Brain pericyte (primary cell): ENCODE data around the gene TMEM248.
"Not testable (repeated sequence)": the region's sequence is repeated elsewhere in the genome, so short reads cannot be mapped to it uniquely, and the experiment has no call there.

Experiments used
- DNase-seq: peaks from one replicate; pipeline ENCODE4 v3.0.0-alpha.2; 2012; ENCODE audit warnings: low read depth, low spot score

The TMEM248 gene

DNA sequence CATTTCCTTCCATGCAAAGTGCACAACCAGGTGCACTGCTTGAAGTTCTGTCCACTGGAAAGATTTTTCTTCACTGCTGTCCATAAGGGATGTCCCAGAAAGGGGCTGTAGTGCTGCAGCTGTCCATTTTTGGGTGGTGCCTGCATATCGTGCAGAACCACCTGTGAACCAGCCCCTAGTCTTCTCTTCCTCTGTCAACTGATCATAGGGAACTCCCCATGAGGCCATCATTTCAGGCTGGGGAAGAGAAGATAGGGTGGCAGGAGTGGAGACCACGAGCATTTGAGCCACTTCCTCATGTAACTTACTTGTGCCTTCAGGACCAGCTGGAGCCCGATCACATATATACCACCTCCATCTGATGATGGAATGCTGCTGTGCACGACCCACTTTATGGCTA, 12.4 kb upstream of the TMEM248 start:
- not testable (repeated sequence) for DNase-seq

DNA sequence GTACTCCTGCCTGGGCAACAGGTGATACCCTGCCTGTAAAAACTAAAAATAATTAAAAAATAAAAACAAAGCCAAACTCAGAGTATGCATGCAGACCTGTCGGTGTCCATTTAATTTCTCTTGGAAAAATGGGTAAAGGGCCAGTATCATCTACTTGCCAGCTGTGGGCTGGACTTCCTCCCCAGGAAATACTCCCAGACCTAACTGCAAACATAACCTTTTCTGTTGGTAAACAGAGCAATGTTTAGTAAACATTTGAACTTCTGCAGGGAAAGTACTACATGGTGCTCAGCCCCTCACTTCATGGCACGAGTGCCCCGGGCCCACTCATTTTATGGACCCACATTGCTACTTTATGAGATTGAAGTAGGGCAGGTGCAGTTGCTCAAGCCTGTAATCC, 10.2 kb upstream of the TMEM248 start:
- no peak for DNase-seq

DNA sequence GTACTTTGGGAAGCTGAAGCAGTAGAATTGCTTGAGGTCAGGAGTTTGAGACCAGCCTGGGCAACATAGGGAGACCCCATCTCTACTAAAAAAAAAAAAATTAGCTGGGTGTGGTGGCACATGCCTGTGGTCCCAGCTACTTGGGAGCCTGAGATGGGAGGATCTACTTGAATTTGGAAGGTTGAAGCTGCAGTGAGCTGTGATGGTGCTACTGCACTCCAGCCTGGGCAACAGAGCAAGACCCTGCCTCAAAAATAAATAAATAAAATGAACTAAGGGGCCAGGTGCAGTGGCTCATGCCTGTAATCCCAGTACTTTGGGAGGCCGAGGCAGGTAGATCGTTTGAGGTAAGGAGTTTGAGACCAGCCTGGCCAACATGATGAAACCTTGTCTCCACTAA, 9.8 kb upstream of the TMEM248 start:
- DNase-seq: not testable (repeated sequence)

DNA sequence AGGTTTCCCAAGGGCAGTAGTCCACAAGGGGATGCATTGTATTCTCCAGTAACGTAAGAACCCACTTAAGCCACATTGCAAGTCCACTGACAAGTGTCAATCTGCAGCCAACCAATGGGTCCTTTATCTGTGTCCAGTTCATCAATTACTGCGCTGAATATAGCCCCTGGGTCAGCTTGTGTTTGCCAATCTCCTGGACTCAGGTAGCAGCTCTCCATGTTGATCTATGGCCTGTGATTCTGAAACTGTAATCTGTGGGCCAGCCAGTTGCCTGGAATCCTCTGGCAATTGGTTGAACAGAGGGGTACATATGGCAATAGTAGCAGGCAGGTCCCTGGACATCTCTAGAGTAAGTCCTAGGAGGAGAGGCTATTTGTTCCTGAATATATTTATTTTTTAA, 8.8 kb upstream of the TMEM248 start:
- no peak for DNase-seq

DNA sequence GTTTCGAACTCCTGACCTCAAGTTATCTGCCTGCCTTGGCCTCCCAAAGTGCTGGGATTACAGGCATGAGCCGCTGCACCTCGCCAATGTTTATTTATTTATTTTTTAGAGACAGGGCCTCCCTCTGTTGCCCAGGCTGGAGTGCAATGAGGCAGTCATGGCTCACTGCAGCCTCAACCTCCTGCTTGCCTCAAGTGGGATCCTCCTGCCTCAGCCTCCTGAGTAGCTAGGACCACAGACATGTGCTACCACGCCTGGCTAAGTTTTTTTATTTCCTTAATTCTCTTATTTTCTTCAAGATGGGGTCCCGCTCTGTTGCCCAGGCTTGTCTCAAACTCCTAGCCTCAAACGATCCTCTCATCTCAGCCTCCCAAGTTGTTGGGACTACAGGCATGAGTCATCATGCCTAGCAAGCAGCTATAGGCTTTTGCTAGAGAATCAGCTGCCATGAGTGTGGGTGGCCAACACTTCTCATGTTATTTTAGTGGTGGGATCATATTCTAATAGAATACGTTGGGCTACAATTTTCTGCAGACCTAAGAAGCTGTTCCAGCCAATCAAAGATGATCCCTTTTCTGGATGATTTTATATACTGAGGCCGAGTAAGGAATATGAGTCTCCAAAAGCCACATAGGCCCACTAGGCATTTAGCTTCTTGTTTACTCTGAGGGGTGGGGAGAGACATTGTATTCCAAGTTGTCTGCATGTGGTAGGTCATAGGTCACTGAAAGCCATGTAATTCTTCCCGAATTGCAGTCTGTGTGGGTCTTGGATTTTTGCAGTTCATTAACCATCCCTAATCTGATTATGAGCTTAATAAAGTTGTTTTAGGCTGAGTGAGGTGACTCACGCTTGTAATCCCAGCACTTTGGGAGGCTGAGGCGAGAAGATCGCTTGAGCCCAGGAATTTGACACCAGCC, 7.6 kb upstream of the TMEM248 start:
- no peak for DNase-seq

DNA sequence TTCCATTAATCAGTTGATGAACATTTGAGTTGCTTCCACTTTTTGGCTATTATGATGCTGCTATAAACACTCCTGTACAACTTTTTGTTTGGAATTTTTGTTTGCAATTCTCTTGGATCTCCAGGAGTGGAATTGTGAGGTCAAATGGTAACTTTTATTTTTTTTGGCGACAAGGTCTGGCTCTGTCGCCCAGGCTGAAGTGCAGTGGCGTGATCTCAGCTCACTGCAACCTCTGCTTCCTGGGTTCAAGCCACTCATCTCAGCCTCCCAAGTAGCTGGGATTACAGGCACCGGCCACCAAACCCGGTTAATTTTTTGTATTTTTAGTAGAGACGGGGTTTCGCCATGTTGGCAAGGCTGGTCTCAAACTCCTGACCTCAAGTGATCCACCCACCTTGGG, 3.1 kb upstream of the TMEM248 start:
- not testable (repeated sequence) for DNase-seq

DNA sequence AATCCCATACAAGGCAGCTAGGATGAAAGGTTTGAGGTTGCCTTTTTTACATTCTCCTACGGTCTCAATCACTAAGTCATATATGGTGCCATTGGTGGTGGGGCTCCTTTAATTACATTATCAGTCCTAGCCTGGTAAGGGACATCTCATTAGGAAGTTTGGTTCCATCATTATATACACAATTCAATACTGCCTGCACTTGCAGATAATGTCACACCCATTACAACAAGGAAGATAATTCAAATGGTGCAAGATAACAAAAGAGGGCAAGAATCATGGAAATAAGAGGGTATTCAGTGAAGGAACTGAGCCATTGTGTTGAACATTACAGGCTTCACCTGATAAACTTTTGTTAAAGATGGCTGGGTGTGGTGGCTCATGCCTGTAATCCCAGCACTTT, 1.7 kb upstream of the TMEM248 start:
- DNase-seq: no peak

DNA sequence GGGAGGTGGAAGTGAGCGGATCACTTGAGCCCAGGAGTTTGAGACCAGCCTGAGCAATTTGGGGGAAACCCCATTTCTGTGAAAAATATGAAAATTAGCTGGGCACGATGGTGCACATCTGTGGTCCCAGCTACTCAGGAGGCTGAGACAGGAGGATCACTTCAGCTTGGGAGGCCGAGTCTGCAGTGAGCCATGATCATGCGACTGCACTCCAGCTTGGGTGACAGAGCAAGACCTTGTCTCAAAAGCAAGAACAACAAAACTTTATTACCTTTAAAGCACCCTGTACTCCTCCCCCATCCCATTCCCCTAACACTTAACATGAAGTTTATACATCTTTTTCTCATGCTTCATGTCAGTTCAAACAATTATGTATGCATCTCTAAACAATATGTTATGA, 1.3 kb upstream of the TMEM248 start:
- DNase-seq: no peak

DNA sequence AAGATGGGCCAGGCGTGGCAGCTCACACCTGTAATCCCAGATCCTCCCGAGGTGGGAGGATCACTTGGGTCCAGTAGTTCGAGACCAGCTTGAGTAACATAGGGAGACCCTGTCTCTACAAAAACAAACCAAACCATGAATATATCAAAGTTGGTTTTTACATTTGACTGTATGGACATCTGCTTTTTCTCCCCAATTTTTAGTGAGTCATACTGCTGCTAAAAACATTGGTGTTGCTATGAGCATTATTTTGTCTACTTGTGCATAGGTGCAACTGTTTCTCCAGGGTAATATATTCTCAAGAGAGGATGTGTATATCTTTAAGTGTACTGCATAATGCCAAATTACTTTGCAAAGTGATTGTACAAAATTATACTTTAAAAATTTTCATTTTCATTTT, 769 bp upstream of the TMEM248 start:
- no peak for DNase-seq

DNA sequence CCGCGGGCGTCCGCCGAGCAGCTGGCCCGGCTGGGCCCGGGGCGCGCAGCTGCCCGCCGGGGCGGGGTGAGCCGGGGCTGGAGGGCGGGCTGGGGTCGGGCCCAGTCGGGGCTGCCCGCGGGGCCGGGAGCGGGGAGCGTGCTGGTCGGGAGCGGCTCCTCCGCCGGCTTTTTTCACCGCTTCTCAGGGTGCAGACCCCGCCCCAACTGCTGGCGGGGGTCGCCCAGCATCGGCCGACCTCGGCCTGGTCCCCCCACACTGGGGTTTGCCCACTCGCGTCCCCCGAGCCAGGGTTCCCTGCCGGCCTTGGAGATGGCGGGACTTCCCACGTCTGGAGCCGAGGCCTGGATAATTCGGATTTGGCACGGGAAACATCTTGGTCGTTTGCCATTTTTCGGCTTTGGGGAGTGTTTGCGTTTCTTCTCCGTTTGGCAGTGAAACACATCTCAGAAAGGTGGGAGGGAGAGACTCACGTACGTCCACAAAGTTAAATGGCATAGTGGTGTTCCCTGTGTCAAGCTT, 432 bp downstream of the TMEM248 start:
- no peak for DNase-seq

DNA sequence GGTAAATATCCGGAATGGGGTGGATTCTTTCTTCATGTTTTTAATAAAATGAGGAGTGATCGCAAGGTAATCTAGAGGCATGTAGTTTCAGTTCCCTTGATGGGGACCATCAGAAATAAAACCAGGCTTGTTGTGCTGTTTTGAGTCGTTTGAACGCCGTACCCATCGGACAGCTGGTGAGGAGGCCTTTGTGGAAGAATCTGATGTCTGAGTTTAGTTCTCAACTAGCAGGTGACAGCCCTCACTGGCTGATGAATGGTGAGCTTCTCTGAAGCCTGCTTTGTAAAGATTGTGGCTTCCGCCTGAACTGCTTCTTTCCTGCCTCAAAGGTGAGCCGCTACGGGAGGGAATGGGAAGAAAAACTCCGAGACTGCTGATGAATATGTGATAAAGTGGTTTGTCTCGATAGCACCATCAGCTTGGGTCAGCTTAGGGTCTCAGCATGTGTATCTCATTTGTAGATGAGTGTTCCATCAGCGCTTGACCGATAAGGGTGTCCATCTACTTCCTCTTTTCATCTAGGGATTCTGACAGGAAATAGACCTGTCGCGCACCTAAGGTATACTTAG, 977 bp downstream of the TMEM248 start:
- no peak for DNase-seq

DNA sequence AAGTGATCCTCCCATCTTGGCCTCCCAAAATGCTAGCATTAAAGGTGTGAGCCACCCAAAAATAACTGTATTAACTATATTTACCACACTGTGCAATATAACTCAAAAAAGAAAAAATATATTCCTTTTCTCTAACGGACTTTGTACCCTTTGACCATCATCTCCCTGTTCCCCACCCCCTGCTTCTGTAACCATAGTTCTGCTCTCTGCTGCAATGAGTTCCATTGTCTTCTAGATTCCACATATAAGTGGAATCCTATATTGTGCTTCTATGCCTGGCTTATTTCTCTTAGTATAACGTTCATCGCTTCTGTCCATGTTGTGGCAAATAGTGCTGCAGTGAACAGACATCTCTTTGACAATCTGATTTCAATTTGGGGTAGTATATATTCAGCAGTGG, 4.2 kb downstream of the TMEM248 start:
- no peak for DNase-seq

DNA sequence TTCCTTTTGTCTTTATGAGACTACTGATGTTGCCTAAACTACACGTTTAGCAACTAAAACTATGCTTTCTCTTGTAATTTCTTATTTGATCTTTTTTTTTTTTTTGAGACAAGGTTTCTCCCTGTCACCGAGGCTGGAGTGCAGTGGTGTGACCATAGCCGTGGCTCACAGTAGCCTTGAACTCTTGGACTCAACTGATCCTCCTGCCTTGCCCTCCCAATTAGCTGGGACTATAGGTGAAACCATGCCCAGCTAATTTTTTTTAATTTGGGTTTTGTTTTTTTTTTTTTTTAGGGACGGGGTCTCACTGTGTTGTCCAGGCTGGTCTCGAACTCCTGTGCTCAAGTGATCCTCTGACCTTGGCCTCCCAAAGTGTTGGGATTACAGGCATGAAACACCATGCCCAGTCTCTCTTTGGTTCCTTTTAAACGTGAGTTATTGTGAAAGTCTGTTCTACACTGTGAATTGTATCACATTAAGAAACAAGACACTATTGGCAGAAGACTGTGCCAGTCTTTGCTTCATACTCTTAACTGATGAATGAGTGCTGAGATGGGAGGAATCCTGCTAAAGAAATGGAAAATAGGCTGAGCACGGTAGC, 6.4 kb downstream of the TMEM248 start:
- DNase-seq: no peak

DNA sequence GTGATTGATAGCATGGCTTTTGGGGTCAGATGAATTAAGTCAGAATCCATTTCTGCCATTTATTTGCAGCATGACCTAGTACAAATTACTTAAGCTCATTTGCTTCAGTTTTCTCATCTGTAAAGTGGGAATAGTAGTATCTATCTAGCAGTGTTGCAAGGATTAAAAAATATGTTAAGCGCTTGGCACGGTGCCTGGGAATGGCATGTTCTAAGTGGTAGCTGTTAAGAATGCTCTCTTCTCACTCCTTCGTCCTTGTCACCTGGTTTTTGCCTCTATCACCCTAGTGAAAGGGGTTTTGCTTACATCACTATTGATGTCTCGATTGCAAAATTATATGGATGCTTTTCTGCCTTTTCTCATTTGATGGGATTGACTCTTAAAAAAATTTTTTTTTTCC, 7.4 kb downstream of the TMEM248 start:
- DNase-seq: no peak

DNA sequence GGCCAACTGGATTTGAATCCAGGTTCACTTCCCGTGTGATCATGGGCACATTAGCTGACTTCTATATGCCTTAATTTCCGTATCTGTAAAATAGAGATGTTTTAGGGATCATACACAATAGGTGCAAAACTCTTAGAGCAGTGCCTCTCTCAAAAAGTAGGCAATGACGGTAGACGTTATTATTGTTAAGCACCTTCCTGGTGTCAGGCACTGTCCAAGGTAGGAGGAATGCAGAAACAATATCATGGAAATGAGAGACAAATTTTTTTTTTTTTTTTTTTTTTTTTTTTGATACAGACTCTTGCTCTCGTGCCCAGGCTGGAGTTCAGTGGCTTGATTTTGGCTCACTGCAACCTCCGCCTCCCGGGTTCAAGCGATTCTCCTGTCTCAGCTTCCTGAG, 8.1 kb downstream of the TMEM248 start:
- no peak for DNase-seq

DNA sequence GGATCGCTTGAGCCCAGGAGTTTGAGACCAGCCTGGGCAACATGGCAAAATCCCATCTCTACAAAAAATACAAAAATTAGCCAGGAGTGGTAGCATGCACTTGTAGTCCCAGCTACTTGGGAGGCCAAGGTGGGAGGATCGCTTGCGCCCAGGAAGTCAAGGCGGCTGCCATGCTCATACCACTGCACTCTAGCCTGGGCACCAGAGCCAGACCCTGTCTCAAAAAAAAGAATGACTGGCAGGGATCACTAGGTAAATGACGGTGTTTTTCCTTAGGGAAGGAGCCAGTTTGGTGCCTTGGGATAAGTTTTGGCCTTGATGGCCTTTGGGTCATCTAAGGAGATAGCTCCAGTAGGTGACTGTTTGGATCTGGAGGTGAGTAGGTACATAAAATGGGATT, 8.9 kb downstream of the TMEM248 start:
- no peak for DNase-seq

DNA sequence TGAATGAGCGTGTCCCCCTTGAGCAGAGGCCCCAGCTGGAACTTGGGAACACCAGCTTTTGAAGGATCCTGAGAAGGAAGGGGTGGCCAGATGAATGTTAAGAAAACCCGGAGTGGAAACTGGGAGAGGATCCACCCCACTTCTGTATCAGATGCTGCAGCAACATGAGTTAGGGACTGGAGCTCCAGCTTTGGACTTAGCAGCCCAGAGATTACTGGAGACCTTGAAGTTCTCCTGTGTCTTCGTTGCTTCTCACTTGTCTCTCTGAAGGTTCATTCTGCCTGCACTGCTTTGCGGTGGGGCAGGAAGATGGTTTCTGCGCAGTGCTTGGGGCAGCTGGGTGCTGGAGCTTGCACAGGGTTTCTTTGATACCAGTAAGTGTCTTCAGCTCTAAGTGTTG, 9.3 kb downstream of the TMEM248 start:
- no peak for DNase-seq

DNA sequence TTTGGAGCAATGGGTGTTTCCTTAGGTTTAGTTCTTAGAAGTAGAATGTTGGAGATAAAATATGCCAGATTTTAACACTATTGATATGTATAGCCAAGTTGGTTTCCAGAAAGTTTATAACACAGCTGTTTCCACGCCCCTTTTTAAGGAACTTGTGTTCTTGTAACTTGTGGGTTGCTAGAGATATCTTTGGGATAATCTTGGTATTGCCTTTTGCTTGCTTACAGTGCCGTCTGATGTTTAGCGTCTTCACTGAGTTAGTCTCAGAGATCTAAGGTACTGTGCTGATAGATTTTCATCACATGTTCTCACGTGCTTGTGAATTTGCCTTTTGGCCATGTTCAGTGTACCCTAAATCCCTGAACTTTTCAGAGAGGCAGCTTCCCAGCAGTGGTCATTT, 12.4 kb downstream of the TMEM248 start:
- DNase-seq: no peak

DNA sequence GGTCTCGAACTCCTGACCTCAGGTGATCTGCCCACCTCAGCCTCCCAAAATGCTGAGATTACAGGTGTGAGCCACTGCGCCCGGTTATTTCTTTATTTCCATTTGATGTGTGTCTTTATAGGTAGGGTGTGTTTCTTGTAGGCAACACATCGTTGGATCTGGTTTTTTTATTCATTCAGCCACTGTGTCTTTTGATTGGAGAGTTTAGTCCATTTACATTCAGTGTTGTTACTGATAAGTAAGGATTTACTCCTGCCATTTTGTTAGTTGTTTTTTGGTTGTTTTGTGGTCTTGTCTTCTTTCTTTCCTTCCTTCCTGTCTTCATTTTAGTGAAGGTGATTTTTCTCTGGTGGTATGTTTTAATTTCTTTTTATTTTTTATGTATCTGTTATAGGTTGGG, 16.9 kb downstream of the TMEM248 start:
- no peak for DNase-seq

DNA sequence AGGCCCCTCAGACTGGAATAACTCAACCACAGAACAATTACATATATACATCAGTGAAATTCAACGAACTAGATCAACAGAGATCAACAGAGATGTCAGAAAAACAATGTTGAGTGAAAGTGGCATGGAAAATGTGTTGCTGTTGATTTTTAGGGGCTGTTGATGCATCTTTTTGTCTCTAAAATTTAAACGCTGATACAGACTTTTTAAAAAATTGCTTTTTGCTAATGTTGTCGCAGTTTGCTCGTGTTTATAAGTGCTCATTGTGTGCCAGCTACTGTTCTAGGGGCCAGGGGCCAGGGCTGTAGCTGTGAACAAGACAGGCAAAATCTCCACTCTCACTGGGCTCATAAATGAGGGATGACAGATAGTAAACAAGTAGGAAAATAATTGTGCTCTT, 18.3 kb downstream of the TMEM248 start:
- DNase-seq: no peak

DNA sequence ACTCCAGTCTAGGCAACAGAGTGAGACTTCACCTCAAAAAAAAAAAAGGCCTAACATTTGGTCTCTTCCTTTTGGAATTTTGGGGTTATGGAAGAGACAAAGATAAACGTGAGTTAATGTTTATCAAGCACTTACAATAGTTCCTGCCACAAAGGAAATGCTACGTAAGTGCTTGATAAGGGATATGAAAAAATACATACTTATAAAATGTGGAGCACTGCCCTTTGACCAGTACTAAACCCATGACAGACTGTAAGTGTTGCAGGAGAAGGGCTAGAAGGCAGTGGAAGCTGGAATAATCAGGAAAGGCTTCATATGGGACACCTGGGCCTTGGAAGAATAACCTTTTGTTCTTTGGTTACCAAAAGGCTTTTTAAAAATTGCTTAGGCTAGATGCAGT, 25.5 kb downstream of the TMEM248 start:
- no peak for DNase-seq

DNA sequence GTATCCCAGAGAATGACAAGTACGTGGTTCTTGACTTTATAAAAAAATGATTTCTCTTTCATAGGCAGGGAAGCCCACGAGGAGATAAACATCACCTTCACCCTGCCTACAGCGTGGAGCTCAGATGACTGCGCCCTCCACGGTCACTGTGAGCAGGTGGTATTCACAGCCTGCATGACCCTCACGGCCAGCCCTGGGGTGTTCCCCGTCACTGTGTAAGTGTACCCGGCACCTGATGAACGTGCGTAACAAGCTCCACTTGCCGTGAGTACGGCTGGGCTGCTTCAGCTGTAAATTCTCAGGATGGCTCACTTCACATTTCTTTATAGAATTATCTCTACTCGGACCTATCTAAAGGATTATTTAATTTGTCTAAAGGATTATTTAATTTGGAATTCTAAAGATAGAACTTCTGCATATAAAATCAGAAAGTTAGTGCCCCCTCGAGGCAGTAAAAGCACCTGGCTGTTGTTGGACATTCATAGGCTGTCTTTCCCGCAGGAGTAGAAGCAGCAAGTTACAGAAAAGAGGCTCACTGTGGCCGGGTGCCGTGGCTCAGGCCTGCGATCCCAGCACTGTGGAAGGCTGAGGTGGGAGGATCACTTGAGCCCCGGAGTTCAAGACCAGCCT, 27.6 kb downstream of the TMEM248 start:
- DNase-seq: no peak
